GM12873 (cell line): ENCODE results near the gene WIPF1.

Source experiments
- TF ChIP-seq, protein P1 (sequence below): IDR thresholded peaks from 2 replicates; pipeline ENCODE4 v1.5.1; 2012; ENCODE audit warnings: low read depth, mild to moderate bottlenecking, moderate library complexity, low read length, control low read depth; ENCODE audit not compliant: insufficient read depth; ENCODE audit errors: missing control alignments

The WIPF1 gene

GRCh38 chr2:174527101-174527721 is 70.4 kb downstream of the WIPF1 start:
- TF ChIP-seq, protein P1, sequence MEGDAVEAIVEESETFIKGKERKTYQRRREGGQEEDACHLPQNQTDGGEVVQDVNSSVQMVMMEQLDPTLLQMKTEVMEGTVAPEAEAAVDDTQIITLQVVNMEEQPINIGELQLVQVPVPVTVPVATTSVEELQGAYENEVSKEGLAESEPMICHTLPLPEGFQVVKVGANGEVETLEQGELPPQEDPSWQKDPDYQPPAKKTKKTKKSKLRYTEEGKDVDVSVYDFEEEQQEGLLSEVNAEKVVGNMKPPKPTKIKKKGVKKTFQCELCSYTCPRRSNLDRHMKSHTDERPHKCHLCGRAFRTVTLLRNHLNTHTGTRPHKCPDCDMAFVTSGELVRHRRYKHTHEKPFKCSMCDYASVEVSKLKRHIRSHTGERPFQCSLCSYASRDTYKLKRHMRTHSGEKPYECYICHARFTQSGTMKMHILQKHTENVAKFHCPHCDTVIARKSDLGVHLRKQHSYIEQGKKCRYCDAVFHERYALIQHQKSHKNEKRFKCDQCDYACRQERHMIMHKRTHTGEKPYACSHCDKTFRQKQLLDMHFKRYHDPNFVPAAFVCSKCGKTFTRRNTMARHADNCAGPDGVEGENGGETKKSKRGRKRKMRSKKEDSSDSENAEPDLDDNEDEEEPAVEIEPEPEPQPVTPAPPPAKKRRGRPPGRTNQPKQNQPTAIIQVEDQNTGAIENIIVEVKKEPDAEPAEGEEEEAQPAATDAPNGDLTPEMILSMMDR = no peak

GRCh38 chr2:174524527-174524926 is 73.1 kb downstream of the WIPF1 start:
- TF ChIP-seq, protein P1 = no peak

DNA sequence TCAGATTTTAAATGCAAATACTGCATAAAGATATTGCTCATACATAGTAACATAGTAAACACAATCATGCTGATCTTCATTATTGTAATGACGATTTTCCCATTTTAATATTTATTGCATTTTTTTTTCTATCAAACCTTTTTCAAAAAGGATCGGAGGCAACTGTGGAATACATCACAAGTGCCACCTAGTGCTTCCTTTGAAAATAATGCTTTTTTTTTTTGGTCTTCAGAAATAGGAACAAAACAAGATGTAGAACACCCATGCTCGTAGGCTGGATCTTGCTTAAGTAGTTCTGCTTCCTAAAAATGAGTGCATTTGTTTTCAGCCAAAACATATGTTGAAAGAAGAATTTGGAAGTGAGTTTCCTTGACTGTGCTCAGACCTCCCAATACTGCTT is 75.1 kb downstream of the WIPF1 start:
- TF ChIP-seq, protein P1 = peak; percentile 27

DNA sequence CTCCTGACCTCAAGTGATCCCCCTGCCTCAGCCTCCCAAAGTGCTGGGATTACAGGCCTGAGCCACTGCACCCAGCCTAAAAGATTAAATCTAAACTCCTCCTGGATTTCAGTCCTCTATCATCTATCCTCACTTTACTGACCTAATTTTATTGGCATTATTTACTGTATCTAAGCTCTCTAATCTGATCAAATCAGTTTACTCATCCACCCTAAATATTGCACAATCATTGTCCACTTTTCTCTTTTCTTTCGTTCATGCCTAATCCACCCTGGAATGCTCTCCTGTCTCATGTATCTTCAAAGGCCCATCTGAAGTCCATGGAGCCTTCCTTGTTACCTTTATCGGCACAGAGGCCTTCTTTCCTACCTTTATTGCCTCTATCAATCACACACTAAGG is 79.2 kb downstream of the WIPF1 start:
- TF ChIP-seq, protein P1 = no peak

GRCh38 chr2:174516501-174517378 is 80.9 kb downstream of the WIPF1 start:
- TF ChIP-seq, protein P1 = no peak

- TF ChIP-seq, protein P1 = no peak
Measured at GRCh38 chr2:174512345-174512744, 85.3 kb downstream of the WIPF1 start.

DNA sequence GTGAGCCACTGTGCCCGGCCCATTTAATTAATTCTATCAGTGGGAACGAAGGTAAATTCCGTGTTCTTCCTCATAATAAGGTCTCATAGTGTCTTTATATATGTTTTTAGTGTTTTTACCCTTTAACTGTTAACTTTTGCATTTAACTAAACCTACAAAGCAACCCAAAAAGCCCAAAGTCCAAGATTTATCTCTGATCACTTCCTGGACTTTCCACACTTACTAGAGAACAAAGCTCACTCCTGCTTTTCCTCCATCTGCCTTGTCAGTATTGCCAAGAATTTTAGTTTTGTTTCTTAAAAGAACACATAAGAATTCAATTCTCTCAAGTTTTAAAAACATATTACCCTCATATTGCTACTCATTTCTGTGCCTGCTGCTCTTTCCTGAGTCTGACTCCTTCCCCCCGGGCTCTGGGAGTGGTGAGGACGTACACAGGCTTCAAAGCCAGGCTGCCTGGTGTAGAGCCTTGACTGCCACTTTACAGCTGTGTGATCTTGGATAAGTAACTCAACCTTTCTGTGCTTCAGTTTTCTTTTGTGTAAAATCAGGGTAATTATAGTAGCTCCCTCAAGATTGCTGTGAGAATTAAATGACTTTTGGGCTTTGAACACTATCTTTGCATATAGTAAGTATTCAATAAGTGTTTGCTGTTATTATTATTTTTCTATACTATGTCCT is 85.9 kb downstream of the WIPF1 start:
- TF ChIP-seq, protein P1 = no peak
